HG03097 (cell line): Measurements from ENCODE around the gene ATXN1L.
"Not testable (repeated sequence)": the region's sequence is repeated elsewhere in the genome, so short reads cannot be mapped to it uniquely, and the experiment has no call there.

ENCODE experiments used
- ATAC-seq: cut with Tn5 transposase; IDR thresholded peaks from one replicate; pipeline ENCODE4 v1.9.1; 2021; ENCODE audit not compliant: unreplicated experiment, low FRiP score

ATXN1L gene

DNA sequence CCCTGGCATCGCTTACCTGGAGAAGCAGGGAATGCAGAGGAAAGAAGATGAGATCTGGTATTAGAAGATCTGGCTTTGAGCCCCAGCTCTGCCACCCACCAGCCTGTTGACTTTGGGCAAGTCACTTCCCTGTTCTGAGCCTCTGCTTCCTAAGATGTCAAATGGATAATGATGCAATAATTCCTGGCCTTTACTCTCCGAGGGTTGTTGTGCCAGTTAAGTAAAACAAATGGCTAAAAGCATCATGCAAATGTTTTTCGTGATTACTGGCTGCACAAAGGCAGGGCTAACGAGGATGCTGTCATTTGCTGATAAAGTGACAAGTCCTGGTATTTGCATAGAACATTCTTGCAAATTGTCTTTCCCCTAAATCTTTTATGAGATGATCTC, 39.5 kb downstream of the ATXN1L start:
- no peak for ATAC-seq

DNA sequence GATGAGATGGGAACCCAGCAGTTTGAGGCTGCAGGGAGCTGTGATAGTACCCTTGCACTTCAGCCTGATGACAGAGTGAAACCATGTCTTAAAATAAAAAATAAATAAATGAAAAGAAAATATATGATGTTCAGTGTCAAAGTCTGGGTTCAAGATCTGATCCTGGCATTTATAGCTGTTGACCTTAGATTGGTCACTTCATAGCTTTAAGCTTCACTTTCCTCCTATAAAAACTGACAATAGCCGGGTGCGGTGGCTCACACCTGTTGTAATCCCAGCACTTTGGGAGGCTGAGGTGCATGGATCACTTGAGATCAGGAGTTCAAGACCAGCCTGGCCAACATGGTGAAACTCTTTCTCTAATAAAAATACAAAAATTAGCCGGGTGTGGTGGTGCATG, 43.4 kb downstream of the ATXN1L start:
- ATAC-seq: no peak

DNA sequence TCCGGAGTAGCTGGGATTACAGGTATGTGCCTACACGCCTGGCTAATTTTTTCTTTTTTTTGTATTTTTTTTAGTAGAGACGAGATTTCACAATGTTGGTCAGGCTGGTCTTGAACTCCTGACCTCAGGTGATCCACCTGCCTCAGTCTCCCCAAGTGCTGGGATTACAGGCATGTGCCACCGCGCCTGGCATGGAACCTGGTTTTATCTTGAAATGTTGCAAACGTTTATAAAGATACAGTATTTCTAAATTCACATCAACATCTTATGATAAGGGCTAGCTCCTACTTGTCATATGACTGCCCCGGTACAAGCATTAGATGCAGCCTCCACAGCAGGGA, 48.1 kb downstream of the ATXN1L start:
- ATAC-seq: no peak

DNA sequence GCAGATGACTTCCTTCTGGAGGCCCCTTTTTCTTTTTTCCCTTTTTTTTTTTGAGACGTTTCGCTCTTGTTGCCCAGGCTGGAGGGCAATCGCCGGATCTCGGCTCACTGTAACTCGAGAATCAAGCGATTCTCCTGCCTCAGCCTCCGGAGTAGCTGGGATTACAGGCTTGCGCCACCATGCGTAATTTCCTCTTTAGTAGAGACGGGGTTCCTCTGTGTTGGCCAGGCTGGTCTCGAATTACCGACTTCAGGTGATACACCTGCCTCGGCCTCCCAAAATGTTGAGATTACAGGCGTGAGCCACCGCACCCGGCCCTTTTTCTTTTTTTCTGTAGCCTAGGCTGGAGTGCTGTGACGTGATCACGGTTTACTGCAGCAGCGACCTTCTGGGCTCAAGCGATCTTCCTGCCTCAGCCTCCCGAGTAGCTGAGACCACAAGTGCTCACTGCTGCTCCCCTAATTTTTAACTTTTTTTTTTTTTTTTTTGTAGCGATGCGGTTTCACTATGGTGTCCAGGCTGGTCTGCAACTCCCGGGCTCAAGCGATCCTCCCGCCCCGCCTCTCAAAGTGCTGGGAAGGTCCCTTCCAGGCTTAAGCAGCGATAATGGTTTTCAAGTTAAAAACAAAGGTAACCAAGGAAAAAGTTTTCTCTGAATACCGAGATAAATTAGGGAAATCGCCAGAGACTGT, 48.6 kb downstream of the ATXN1L start:
- no peak for ATAC-seq

DNA sequence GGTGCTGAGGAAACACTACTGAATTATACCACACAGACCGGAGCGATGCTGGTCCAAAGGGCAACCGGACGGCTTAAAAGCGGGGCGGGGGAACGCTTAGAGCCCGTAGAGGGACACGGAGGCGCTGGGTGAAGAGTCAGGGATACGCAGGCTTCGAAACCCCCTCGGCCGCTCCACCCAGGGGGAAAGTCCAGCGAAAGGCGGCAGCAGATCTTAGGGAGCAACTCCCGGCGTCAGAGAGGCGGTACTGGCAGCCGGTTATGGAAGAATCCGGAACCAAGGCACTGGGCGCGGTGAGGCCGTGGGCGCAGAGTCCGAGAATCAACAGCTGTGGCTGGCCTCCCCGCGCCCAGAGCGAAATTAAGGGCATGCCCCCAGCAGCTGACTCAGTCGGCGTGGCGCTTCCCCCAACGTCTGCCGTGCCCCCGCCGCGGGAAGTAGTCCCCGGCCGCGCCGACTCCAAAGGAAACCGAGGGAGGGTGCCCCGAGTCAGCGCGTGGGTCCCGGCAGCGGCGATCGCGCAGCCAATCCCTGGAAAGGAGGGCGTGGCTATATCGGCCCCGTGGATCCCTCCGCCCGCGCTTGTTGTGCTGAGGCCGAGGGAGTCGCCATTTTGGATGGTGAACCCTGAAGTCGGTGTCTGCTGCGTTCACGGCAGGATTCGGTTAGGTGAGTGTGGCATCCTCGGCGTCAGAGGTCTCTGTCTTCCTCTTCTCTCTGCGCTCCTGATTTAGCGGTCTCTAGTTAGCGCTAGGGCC, 49.3 kb downstream of the ATXN1L start, which contains the start of gene IST1:
Gene IST1 (plus strand): TSS at position 611 of the 758 bp plus-strand sequence. CDS start 20,110 bp downstream, outside the sequence.
- peak; percentile 86 for ATAC-seq

DNA sequence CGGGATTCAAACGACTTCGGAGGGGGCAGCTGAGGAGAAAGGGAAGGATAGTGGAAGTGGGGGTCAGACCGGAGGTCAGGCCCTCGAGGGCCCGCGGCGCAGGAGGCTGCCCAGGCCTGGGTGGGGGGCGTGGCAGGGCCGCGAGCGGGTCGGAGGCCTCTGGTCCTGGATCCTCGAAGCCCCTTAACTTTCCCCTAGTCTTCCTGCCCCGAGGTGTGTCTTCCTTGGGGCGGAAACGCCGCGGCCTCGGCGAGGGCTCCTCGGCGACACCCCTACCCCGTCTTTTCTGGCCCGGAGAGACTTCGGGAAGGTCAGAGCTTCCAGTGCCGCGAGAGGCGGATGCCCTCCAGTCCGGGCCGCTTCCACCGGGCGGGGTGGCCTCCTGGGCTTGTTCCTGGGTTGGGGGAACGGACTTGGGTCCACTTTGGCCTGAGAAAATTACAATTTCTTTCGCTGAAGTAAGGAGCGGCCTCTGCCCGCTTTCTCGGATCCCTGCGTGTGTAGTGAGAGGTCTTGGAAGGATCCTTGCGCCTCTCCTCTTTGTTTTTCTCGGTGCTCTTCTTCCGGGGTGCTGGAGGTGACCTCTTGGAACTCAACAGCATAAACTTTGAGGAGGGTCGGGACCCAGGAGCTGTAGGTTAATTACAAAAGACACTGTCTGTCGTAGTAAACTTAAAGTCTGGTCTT, 50.0 kb downstream of the ATXN1L start:
- ATAC-seq: peak; percentile 9

DNA sequence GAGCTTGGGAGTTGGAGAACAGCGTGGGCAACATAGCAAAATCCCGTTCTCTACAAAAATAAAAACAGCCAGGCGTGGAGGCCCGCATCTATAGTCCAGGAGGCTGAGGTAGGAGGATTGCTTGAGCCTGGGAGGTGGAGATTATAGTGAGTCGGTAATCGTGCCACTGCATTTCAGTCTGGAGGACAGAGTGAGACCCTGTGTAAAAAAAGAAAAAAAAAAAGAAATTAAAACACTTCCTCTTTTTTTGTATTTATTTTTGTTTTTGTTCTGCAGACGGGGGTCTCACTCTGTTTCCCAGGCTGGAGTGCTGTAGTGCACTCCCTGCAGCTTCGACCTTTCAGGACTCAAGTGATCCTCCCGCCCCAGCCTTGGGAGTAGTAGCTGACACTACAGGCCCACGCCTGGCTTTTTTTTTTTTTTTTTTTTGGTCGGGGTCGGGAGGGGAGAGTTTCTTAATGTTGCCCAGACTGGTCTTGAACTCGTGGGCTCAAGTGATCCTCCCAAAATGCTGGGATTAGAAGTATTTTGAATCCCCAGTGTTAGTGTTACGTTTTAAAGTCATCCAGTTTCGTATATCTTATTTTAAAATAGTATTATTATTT, 51.1 kb downstream of the ATXN1L start:
- ATAC-seq: no peak

DNA sequence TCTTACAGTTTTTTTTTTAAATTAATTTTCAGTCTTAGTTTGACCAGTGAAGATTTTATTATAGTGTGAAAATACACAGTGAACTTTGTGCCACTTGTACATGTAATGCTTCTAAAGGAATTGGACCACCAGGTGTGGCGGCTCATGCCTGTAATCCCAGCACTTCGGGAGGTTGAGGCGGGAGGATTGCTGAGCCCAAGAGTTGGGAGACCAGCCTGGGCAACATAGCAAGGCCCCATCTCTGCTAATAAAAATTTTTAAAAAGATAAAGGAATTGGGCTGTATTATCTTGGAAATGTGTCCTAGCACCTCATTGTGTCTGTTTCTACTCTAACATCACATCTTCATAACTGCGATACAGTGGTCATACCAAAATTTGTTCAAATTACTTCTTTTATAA, 53.4 kb downstream of the ATXN1L start:
- no peak for ATAC-seq

DNA sequence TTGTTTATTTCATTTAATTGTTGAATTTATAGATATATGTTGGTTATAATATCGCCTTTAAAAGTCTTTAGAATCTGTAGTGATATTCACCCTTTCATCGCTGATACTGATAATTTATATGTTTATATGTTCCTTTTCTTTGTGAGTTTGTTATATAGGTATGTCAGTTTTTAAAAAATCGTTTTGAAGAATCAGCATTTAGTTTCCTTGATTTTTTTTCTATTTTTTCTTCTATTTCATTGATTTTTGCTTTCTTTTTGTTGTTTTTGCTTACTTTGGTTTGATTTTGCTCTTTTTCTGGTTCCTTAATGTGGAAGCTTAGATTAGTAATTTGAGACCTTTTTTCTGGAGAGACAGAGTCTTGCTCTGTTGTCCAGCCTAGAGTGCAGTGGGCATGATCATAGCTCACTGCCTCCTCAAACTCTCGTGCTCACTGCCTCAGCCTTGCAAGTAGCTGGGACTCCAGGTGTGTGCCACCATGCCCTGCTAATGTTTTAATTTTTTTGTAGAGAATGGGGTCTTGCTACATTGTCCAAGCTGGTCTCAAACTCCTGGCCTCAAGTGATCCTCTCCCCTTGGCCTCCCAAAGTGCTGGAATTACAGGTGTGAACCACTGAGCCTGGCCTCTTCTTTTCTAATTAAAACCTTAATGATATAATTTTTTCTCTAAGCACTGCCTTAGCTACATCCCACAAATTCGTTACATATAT, 57.0 kb downstream of the ATXN1L start:
- no peak for ATAC-seq

DNA sequence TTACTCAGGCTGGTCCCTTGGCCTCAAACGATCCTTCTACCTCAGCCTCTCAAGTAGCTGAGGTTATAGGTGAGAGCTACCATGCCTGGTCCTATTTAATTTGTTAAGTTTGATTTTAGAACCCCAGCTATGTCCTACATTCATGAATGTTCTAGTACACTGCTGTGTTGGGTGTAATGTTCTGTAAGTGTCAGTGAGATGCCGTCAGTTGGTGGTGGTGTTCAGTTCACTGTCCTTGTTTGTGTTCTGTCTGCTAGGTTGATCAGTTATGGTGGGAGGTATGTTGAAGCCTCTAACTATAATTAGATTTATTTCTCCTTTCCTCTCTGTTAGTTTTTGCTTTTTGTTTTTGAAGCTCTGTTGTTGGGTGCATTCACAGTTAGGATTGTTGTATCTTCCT, 57.8 kb downstream of the ATXN1L start:
- no peak for ATAC-seq

DNA sequence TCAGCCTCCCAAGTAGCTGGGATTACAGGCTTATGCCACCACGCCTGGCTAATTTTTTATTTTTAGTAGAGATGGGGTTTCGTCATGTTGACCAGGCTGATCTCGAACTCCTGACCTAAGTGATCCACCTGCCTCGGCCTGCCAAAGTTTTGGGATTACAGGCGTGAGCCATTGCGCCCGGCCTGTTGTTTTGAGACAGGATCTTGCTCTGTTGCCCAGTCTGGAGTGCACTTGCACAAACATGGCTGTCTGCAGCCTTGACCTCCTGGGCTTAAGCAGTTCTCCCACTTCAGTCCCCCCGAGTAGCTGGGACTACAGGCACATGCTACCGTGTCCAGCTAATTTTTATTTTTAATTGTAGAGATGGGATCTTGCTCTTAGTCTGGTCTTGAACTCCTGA, 58.5 kb downstream of the ATXN1L start:
- ATAC-seq: no peak

DNA sequence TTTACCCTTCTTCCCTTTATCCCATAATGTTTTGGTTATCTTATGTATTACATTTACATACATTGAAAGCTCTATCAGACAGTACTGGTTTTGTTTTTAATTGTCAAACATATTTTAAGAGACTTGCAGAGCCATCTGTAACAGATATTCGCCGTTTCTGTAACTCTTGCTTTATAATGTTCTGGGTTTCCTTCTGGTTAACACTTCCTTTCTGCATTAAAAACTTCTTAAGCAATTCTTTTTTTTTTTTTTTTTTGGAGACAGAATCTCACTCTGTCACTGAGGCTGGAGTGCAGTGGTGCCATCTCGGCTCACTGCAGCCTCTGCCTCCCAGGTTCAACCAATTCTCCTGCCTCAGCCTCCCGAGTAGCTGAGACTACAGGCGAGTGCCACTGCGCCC, 60.0 kb downstream of the ATXN1L start:
- not testable (repeated sequence) for ATAC-seq
